ENCODE measurements around the gene ZBTB39. TPM values are rescaled to one million over a fixed set of nuclear protein-coding genes. Genes with fewer than 3 reads are reported as not detected.
A peak's percentile ranks its signal among the peaks of the same experiment; 100 is the strongest.

Gene ZBTB39
- total RNA-seq, 4 donors from 2014 or later = 2.1 to 6.5 (median 4.0) TPM

DNA sequence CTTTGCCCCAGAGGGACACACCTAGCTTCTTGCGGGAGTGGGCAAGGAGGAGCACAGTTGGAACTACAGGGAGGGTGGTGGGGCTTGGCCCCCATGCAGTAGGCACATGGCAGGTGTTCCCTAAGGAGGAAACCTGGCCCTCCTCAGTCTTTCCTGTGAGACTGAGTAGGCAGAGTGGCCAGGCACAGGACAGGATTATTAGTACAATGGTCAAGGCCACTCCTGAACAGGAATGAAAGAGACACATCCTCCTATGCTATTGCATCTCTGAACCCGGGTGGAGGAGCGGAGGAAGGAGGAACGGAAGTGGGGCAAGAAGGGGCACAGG is 42.7 kb upstream of the ZBTB39 start:
- DNase-seq = no peak
- H3K27ac ChIP-seq = no peak overlapping the region
- no peaks in the 10 kb centered on the region for H3K4me1 ChIP-seq
- 53 to 83% methylated on average over 3 to 4 of the region's 4 CpGs for WGBS, 2 donors
- TF ChIP-seq, protein P1, sequence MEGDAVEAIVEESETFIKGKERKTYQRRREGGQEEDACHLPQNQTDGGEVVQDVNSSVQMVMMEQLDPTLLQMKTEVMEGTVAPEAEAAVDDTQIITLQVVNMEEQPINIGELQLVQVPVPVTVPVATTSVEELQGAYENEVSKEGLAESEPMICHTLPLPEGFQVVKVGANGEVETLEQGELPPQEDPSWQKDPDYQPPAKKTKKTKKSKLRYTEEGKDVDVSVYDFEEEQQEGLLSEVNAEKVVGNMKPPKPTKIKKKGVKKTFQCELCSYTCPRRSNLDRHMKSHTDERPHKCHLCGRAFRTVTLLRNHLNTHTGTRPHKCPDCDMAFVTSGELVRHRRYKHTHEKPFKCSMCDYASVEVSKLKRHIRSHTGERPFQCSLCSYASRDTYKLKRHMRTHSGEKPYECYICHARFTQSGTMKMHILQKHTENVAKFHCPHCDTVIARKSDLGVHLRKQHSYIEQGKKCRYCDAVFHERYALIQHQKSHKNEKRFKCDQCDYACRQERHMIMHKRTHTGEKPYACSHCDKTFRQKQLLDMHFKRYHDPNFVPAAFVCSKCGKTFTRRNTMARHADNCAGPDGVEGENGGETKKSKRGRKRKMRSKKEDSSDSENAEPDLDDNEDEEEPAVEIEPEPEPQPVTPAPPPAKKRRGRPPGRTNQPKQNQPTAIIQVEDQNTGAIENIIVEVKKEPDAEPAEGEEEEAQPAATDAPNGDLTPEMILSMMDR (IDR thresholded peaks at IDR 0.05) = no peak
- TF ChIP-seq POLR2A (IDR thresholded peaks at IDR 0.05) = no peak
- intact Hi-C loops (cut with DNase I) = no loop called here
- H3K27me3 ChIP-seq = peaks cover 0 to 24% (median 0%) of the 10 kb centered on the region in 4 donors
- H3K36me3 ChIP-seq = no peaks in the 10 kb centered on the region
- H3K4me3 ChIP-seq = no peak overlapping the region
- H3K9me3 ChIP-seq = no peaks in the 10 kb centered on the region

DNA sequence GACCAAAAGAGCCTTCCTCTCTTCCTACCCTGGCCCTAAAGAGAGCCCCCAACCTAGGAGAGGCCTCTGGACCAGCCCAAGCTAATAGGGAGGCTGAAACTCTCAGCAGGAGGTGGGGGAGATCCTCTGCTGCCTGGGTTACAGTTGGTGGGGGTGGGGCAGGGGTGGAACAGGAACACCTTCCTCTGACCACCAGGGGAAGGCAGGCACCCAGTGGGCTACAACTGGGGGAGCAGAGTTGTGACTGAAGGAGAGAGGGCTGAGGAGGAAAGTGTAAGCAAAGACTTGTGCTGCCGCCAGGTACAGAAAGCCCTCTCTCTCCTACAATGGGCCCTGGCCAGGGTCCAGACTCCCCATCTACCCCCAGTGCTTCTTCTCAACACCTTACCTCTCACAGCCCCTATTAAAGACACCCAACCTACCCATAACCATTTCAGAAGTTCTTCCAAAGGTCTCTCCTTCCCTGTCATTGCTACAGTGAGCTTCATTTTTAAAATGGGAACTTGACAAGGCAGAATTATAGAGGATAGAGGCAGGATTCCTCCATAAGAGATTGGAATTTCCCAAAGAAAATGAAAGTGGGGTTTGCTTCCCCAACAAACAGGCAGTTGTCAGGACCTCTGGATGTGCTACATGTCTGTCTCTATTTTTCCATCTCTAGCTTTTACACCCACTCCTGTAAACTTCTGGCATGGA is 42.2 kb upstream of the ZBTB39 start:
- no peak overlapping the region for H3K4me3 ChIP-seq
- no peak overlapping the region for H3K27ac ChIP-seq
- 88 to 91% methylated on average over 1 of the region's 1 CpG for WGBS, 2 donors
- intact Hi-C loops (cut with DNase I) = no loop called here
- no peaks in the 10 kb centered on the region for H3K4me1 ChIP-seq
- H3K36me3 ChIP-seq = no peaks in the 10 kb centered on the region
- DNase-seq = no peak
- H3K9me3 ChIP-seq = no peaks in the 10 kb centered on the region
- no peak for TF ChIP-seq POLR2A (IDR thresholded peaks at IDR 0.05)
- TF ChIP-seq, protein P1 (IDR thresholded peaks at IDR 0.05) = no peak
- H3K27me3 ChIP-seq = peaks cover 0 to 29% (median 0%) of the 10 kb centered on the region in 4 donors

DNA sequence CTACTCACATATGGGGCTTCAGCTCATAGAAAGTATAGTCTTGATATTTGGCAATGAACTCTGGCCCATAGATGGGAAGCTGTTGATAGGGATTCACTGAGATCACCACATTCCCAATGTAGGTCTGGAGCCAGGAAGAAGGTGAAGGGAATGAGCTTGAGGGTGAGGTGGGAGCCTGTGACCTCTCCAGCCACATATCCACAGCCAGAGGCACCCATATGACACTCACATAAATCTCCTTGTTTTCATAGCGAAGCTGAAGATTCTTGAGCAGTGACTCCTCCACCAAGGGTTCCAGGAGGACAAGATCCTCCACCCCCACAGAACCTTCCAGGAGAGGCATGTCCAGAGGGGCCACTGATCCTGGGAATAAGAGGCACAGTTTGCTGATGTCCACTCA is 41.6 kb upstream of the ZBTB39 start:
- TF ChIP-seq, protein P1 (IDR thresholded peaks at IDR 0.05) = no peak
- no peak for TF ChIP-seq POLR2A (IDR thresholded peaks at IDR 0.05)
- WGBS, 2 donors = 70 to 71% methylated on average over 1 of the region's 1 CpG
- Histone ChIP-seq H3K4me3 (no peak overlapping the region), H3K27ac (no peak overlapping the region), H3K4me1 (no peaks in the 10 kb centered on the region), H3K9me3 (no peaks in the 10 kb centered on the region), H3K36me3 (no peaks in the 10 kb centered on the region), H3K27me3 (peaks cover 0 to 35% (median 0%) of the 10 kb centered on the region in 4 donors)
- intact Hi-C loops (cut with DNase I) = no loop called here
- no peak for DNase-seq

DNA sequence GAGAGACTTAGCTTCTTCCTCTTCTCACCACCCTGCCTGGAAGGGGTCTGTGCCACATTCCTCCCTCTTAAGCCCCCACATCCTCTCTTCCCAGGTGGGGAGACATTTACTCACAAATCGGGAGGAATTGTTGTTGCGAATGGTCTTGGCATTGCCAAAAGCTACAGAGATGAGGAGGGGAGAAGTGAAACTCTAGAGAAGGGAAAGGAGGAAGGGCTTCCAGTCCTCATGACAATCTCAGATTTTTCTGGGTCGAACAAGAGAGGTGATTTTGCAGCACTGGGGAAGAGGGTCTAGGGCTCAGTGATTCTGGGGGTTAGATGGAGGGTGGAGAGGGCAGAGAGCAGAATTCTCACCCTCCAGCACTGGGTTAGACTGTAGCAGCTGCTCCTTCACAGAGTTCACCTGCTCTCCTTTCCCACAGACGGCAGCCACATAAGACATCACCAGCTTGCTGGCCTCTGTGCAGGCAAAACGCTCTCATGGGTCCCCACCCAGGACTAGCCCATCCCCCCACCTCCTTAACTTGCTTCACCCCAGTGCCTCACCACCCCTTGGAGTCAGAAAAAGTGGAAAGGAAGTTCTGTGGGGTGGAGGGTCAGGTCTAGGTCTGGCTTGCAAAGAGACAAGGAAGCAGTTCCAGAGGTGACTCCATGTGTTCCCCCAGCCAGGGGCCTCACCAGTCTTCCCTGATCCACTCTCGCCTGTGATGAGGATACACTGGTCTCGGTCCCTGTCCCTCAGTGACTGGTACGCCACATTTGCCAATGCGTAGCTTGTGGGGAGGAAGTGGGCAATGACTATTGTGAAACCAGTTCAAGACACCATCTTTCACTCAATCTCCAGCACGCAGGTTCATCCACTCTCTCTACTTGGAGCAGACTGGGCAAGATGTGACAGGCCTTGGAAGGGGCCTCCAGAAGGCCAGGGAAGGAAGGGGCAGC is 40.9 kb upstream of the ZBTB39 start:
- no peak for TF ChIP-seq POLR2A (IDR thresholded peaks at IDR 0.05)
- TF ChIP-seq, protein P1 (IDR thresholded peaks at IDR 0.05) = no peak
- Histone ChIP-seq H3K36me3 (no peaks in the 10 kb centered on the region), H3K4me3 (no peak overlapping the region), H3K27ac (peak overlapping the region in 1 of 4 donors; percentile 18), H3K9me3 (no peaks in the 10 kb centered on the region), H3K4me1 (no peaks in the 10 kb centered on the region), H3K27me3 (peaks cover 0 to 37% (median 0%) of the 10 kb centered on the region in 4 donors)
- no peak for DNase-seq
- WGBS, 2 donors = 63 to 68% methylated on average over 9 of the region's 10 CpGs
- intact Hi-C loops (cut with DNase I) = no loop called here
